Right hindlimb (tissue), 1 donor: ENCODE results near the gene CCNG2.

ENCODE experiments used
- DNase-seq: peaks from one replicate; pipeline ENCODE4 v3.0.0-alpha.2; 2018

The CCNG2 gene

GRCh38 chr4:77209936-77210335, 52.9 kb downstream of the CCNG2 start:
- no peak for DNase-seq

- DNase-seq: no peak
Observed at GRCh38 chr4:77215107-77215506, 58.1 kb downstream of the CCNG2 start.

- no peak for DNase-seq
Observed at GRCh38 chr4:77217526-77217925, 60.5 kb downstream of the CCNG2 start.

GRCh38 chr4:77219266-77219665, 62.3 kb downstream of the CCNG2 start:
- DNase-seq: no peak
